NCI-H2227 treated with DMSO at 0.1 percent for 48 hours (cell line): ENCODE measurements around the gene BCAN.

ENCODE experiments used
- DNase-seq: peaks from one replicate; lab custom pipeline; 2025; lab: John Stamatoyannopoulos, UW

Gene BCAN

GRCh38 chr1:156662005-156662799 lies 20.3 kb downstream of the BCAN start:
- no peak for DNase-seq

GRCh38 chr1:156662800-156663055 lies 20.8 kb downstream of the BCAN start:
- DNase-seq, result no peak

- no peak for DNase-seq
These were observed 21.3 kb downstream of the BCAN start for GRCh38 chr1:156663178-156663577.

- DNase-seq, result no peak
These were observed 22.3 kb downstream of the BCAN start for GRCh38 chr1:156664046-156664766.

GRCh38 chr1:156664767-156665411 lies 23.0 kb downstream of the BCAN start:
- DNase-seq, result no peak

GRCh38 chr1:156665539-156665938 lies 23.6 kb downstream of the BCAN start:
- no peak for DNase-seq

- no peak for DNase-seq
These were observed 25.1 kb downstream of the BCAN start for GRCh38 chr1:156666862-156667609.

- DNase-seq, result no peak
These were observed 25.7 kb downstream of the BCAN start for GRCh38 chr1:156667610-156667967.

- DNase-seq, result peak; percentile 32
These were observed 26.2 kb downstream of the BCAN start for GRCh38 chr1:156667968-156668709.

- peak; percentile 23 for DNase-seq
These were observed 27.1 kb downstream of the BCAN start for GRCh38 chr1:156668801-156669637.

GRCh38 chr1:156669794-156670193 lies 27.9 kb downstream of the BCAN start:
- no peak for DNase-seq

GRCh38 chr1:156670359-156670758 lies 28.4 kb downstream of the BCAN start:
- DNase-seq, result no peak

- DNase-seq, result no peak
These were observed 28.9 kb downstream of the BCAN start for GRCh38 chr1:156670791-156671190.

- DNase-seq, result no peak
These were observed 29.9 kb downstream of the BCAN start for GRCh38 chr1:156671804-156672203.

- DNase-seq, result peak; percentile 16
These were observed 31.6 kb downstream of the BCAN start for GRCh38 chr1:156673387-156674121.

GRCh38 chr1:156675210-156676113 lies 33.5 kb downstream of the BCAN start:
- peak; percentile 38 for DNase-seq

- DNase-seq, result no peak
These were observed 34.4 kb downstream of the BCAN start for GRCh38 chr1:156676114-156676819.

- DNase-seq, result no peak
These were observed 35.1 kb downstream of the BCAN start, which contains the start of gene NES for GRCh38 chr1:156676820-156677615. NES (minus strand) TSS chr1:156677407; CDS start chr1:156677264, 143 bp downstream.
